Measurements from ENCODE around the gene ANAPC10.
"Not testable (repeated sequence)": the region's sequence is repeated elsewhere in the genome, so short reads cannot be mapped to it uniquely, and the experiment has no call there.

ANAPC10 gene

GRCh38 chr4:145048817-145049216 lies 49.2 kb downstream of the ANAPC10 start:
- Mint-ChIP-seq H3K4me3 (no peak overlapping the region), H3K27ac (no peak overlapping the region), H3K36me3 (peaks cover 23% of the 10 kb centered on the region), H3K4me1 (peaks cover 12% of the 10 kb centered on the region), H3K9me3 (no peaks in the 10 kb centered on the region), H3K27me3 (no peaks in the 10 kb centered on the region)
- ATAC-seq = no peak

GRCh38 chr4:145047151-145047550 lies 50.8 kb downstream of the ANAPC10 start:
- Mint-ChIP-seq H3K4me1 (peaks cover 14% of the 10 kb centered on the region), H3K4me3 (no peak overlapping the region), H3K27me3 (no peaks in the 10 kb centered on the region), H3K27ac (no peak overlapping the region), H3K36me3 (peaks cover 25% of the 10 kb centered on the region), H3K9me3 (no peaks in the 10 kb centered on the region)
- no peak for ATAC-seq

GRCh38 chr4:145045180-145045579 lies 52.8 kb downstream of the ANAPC10 start:
- no peak overlapping the region for H3K27ac Mint-ChIP-seq

GRCh38 chr4:145044341-145044740 lies 53.7 kb downstream of the ANAPC10 start:
- H3K4me1 Mint-ChIP-seq = peaks cover 20% of the 10 kb centered on the region
- H3K36me3 Mint-ChIP-seq = peaks cover 6% of the 10 kb centered on the region
- no peak for ATAC-seq
- no peaks in the 10 kb centered on the region for H3K9me3 Mint-ChIP-seq
- H3K27ac Mint-ChIP-seq = no peak overlapping the region
- H3K27me3 Mint-ChIP-seq = no peaks in the 10 kb centered on the region
- H3K4me3 Mint-ChIP-seq = no peak overlapping the region

More at GRCh38 chr4:145045180-145045579, 52.8 kb downstream of the ANAPC10 start:
- Mint-ChIP-seq H3K4me1 (peaks cover 20% of the 10 kb centered on the region), H3K27me3 (no peaks in the 10 kb centered on the region), H3K9me3 (no peaks in the 10 kb centered on the region), H3K36me3 (peaks cover 15% of the 10 kb centered on the region), H3K4me3 (no peak overlapping the region)
- no peak for ATAC-seq

- H3K27me3 Mint-ChIP-seq = no peaks in the 10 kb centered on the region
- no peak overlapping the region for H3K27ac Mint-ChIP-seq
- H3K4me3 Mint-ChIP-seq = no peak overlapping the region
- H3K4me1 Mint-ChIP-seq = peaks cover 20% of the 10 kb centered on the region
- ATAC-seq = no peak
- H3K9me3 Mint-ChIP-seq = no peaks in the 10 kb centered on the region
- H3K36me3 Mint-ChIP-seq = peaks cover 5% of the 10 kb centered on the region
Observed at GRCh38 chr4:145043306-145043705, 54.7 kb downstream of the ANAPC10 start.

GRCh38 chr4:145042601-145043285 lies 55.3 kb downstream of the ANAPC10 start:
- Mint-ChIP-seq H3K4me1 (peaks cover 18% of the 10 kb centered on the region), H3K9me3 (no peaks in the 10 kb centered on the region), H3K27me3 (no peaks in the 10 kb centered on the region), H3K36me3 (peaks cover 5% of the 10 kb centered on the region), H3K27ac (no peak overlapping the region), H3K4me3 (no peak overlapping the region)
- ATAC-seq = no peak

- Mint-ChIP-seq H3K27me3 (no peaks in the 10 kb centered on the region), H3K9me3 (no peaks in the 10 kb centered on the region), H3K4me1 (peaks cover 12% of the 10 kb centered on the region), H3K36me3 (peaks cover 5% of the 10 kb centered on the region), H3K4me3 (no peak overlapping the region), H3K27ac (no peak overlapping the region)
- ATAC-seq = peak; percentile 76
Observed at GRCh38 chr4:145041378-145041777, 56.6 kb downstream of the ANAPC10 start.

GRCh38 chr4:145035494-145036136 lies 62.4 kb downstream of the ANAPC10 start:
- Mint-ChIP-seq H3K27me3 (no peaks in the 10 kb centered on the region), H3K4me3 (no peak overlapping the region), H3K27ac (no peak overlapping the region), H3K4me1 (no peaks in the 10 kb centered on the region), H3K9me3 (no peaks in the 10 kb centered on the region), H3K36me3 (peaks cover 46% of the 10 kb centered on the region)
- ATAC-seq = no peak

- no peaks in the 10 kb centered on the region for H3K9me3 Mint-ChIP-seq
- H3K4me3 Mint-ChIP-seq = no peak overlapping the region
- no peak for ATAC-seq
- H3K27me3 Mint-ChIP-seq = no peaks in the 10 kb centered on the region
- H3K27ac Mint-ChIP-seq = no peak overlapping the region
- H3K4me1 Mint-ChIP-seq = no peaks in the 10 kb centered on the region
- peaks cover 53% of the 10 kb centered on the region for H3K36me3 Mint-ChIP-seq
Observed at GRCh38 chr4:145034727-145035211, 63.2 kb downstream of the ANAPC10 start.

GRCh38 chr4:145019346-145019745 lies 78.7 kb downstream of the ANAPC10 start:
- Mint-ChIP-seq H3K27me3 (no peaks in the 10 kb centered on the region), H3K9me3 (peaks cover 12% of the 10 kb centered on the region), H3K36me3 (peaks cover 88% of the 10 kb centered on the region), H3K4me1 (peaks cover 39% of the 10 kb centered on the region), H3K27ac (peak overlapping the region; percentile 66), H3K4me3 (peak overlapping the region; percentile 7)
- ATAC-seq = no peak

GRCh38 chr4:145014365-145014764 lies 83.6 kb downstream of the ANAPC10 start:
- no peaks in the 10 kb centered on the region for H3K27me3 Mint-ChIP-seq
- H3K36me3 Mint-ChIP-seq = peaks cover 66% of the 10 kb centered on the region
- no peak overlapping the region for H3K27ac Mint-ChIP-seq

GRCh38 chr4:145012841-145013240 lies 85.2 kb downstream of the ANAPC10 start:
- peaks cover 44% of the 10 kb centered on the region for H3K4me1 Mint-ChIP-seq
- peaks cover 73% of the 10 kb centered on the region for H3K36me3 Mint-ChIP-seq
- peak overlapping the region; percentile 30 for H3K27ac Mint-ChIP-seq
- no peaks in the 10 kb centered on the region for H3K27me3 Mint-ChIP-seq
- no peak for ATAC-seq
- no peaks in the 10 kb centered on the region for H3K9me3 Mint-ChIP-seq
- H3K4me3 Mint-ChIP-seq = no peak overlapping the region

More at GRCh38 chr4:145014365-145014764, 83.6 kb downstream of the ANAPC10 start:
- peaks cover 32% of the 10 kb centered on the region for H3K4me1 Mint-ChIP-seq
- H3K9me3 Mint-ChIP-seq = no peaks in the 10 kb centered on the region
- H3K4me3 Mint-ChIP-seq = no peak overlapping the region
- no peak for ATAC-seq

GRCh38 chr4:145011636-145012035 lies 86.4 kb downstream of the ANAPC10 start:
- peaks cover 73% of the 10 kb centered on the region for H3K36me3 Mint-ChIP-seq
- no peak overlapping the region for H3K27ac Mint-ChIP-seq
- H3K4me1 Mint-ChIP-seq = peaks cover 50% of the 10 kb centered on the region
- no peak overlapping the region for H3K4me3 Mint-ChIP-seq
- no peak for ATAC-seq
- H3K27me3 Mint-ChIP-seq = no peaks in the 10 kb centered on the region
- H3K9me3 Mint-ChIP-seq = no peaks in the 10 kb centered on the region

- H3K4me3 Mint-ChIP-seq, H3K9me3 Mint-ChIP-seq, H3K27ac Mint-ChIP-seq, H3K27me3 Mint-ChIP-seq, ATAC-seq: not testable (repeated sequence)
- Mint-ChIP-seq H3K4me1 (peaks cover 48% of the 10 kb centered on the region), H3K36me3 (peaks cover 71% of the 10 kb centered on the region)
Observed at GRCh38 chr4:145010315-145010714, 87.7 kb downstream of the ANAPC10 start.

- peaks cover 79% of the 10 kb centered on the region for H3K36me3 Mint-ChIP-seq
- H3K9me3 Mint-ChIP-seq = peaks cover 9% of the 10 kb centered on the region
- peaks cover 29% of the 10 kb centered on the region for H3K4me1 Mint-ChIP-seq
- no peaks in the 10 kb centered on the region for H3K27me3 Mint-ChIP-seq
- no peak for ATAC-seq
- H3K4me3 Mint-ChIP-seq = no peak overlapping the region
- no peak overlapping the region for H3K27ac Mint-ChIP-seq
Observed at GRCh38 chr4:145003675-145004074, 94.3 kb downstream of the ANAPC10 start.

GRCh38 chr4:145001635-145002034 lies 96.4 kb downstream of the ANAPC10 start:
- ATAC-seq = no peak
- H3K36me3 Mint-ChIP-seq = peaks cover 79% of the 10 kb centered on the region
- H3K9me3 Mint-ChIP-seq = peaks cover 16% of the 10 kb centered on the region
- no peak overlapping the region for H3K4me3 Mint-ChIP-seq
- no peaks in the 10 kb centered on the region for H3K27me3 Mint-ChIP-seq
- H3K27ac Mint-ChIP-seq = no peak overlapping the region
- peaks cover 32% of the 10 kb centered on the region for H3K4me1 Mint-ChIP-seq

All from stimulated activated memory B cell treated with anti-CD40 and anti-IgM and Interleukin-4, amounts not matched to agents 10 μg/mL and 1 μg/mL and 100 μg/mL, for 72 hours (primary cell).